Ammon's horn (tissue), 1 donor: ENCODE results near the gene LGMN.
A peak's percentile ranks its signal among the peaks of the same experiment; 100 is the strongest.

ENCODE experiments used
- DNase-seq: peaks from one replicate; pipeline ENCODE4 v3.0.0-alpha.2; 2016; ENCODE audit warnings: low spot score

Gene LGMN

DNA sequence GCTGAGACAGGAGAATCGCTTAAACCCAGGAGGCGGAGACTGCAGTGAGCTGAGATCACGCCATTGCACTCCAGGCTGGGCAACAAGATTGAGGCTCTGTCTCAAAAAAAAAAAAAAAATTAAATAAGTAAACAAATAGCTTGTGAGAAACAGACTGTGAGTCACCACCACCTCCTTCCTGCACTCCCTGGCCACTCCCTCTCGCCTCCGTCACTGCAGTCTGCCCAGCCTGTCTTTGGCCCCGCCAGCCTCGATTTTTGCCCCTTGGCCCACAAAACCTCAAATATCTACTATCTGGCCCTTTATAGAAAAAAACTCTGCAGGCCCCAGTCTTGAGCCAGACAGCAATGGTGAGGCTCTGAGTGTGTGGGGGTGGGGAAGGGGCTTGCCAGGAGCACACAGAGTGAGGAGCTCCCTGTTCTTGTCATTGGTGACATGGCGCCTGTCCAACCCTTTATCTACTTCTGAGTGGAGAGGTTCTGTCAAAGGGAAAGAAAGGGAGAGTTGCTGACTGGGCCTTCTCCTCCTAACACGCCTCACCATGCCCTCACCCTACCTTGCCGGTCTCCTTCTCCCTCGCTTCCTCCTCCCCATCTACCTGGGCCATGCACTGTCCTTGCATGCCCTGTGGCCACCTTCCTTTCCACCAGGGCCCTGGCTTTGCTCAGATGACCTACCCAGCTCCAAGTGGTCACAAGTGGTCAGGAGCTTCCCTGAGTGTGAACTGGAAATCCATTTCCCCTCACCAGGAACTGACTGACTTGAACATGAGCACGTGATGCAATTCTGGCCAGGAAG is 22.1 kb downstream of the LGMN start:
- DNase-seq = no peak

DNA sequence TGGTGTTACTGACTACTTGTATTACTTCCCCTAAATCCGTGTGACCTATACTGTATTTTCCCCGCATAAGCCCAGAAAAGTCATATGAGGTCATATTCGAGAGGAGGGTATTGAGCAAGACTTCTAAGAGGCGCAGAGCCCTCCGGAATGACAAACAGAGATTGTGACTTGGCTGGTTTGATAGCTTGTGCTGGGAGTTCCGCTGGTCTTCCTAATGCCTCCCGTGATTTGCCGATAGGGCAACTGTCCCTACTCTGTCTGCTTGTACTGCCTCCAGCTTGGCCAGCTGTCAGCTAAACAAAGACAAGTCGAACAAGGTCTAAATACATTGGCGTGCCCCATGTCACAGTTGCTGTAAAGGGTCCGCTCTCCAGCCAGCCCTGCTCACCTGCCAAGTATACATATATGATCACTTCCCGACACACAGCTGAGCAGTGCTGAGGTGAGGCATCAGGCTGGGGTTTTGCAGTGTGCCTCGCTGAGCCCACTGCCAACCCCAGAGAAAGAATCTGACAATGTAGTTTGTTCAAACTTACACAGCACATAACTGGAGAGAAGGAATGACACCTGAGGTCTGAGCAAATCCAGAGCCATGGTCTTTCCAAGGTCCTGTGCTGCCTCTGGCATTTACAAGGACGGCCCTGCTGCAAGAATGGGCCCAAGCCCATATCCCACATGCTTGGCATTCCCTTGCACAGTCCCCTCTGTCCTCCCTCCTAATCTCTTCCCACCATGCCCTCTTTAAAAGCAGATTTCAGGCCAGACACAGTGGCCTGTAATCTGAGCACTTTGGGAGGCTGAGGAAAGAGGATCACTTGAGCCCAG is 23.7 kb downstream of the LGMN start:
- no peak for DNase-seq

DNA sequence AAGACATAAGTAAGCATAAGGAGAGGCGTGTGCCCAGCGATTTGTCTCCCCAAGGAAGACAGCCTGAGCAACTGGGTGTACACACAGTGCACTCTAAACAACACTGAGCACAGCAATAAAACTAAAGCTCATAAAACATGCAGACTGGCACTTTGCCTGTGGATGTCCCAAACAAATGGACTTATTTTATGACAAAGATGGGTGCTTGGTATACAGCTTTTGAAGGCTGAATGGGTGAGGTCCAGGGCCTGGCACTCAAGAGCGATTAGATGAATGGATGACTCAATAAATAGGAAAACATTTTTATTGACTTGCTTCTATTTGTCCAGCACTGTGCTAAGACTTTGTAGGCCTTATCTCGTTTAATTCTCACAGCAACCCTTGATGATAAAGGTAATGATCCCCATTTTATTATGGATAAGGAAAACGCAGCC is 28.5 kb downstream of the LGMN start:
- DNase-seq = peak; percentile 18

DNA sequence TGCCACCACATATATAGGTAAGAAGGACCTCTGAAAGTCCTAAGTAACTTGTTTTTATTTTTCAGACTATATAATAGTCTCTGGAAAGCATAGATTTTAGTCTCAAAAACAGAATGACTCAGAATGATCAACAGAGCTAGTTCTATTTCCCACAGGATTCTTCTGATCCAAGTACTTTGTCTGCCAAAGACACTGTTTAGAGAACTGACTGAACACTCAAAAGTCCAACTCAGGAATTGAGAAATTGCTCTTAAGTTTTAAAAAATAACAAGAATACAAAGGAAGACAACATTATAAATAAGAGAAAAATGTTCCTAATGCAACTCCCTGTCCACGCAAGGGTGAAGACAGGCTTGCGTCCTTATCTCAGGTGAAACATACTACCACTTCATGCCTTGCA is 29.0 kb downstream of the LGMN start:
- no peak for DNase-seq

DNA sequence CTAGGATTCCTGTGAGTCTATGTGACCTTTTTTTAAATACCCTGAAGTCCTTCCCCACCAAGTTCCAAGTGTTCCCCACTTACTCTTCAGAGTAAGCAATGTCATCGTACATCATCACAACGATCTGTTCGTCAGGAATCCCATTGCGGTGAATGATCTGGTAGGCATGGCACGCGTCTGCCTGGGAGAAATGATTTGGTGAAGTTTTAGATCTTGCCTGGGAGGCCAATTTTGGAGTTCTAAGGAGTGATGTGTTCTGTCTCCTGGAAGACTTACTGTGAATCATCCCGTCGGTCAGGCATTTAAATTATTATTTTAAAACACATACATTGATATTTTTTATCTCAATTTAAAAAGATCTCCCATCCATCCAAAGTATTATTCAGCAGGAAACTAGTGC is 29.8 kb downstream of the LGMN start:
- DNase-seq = no peak

DNA sequence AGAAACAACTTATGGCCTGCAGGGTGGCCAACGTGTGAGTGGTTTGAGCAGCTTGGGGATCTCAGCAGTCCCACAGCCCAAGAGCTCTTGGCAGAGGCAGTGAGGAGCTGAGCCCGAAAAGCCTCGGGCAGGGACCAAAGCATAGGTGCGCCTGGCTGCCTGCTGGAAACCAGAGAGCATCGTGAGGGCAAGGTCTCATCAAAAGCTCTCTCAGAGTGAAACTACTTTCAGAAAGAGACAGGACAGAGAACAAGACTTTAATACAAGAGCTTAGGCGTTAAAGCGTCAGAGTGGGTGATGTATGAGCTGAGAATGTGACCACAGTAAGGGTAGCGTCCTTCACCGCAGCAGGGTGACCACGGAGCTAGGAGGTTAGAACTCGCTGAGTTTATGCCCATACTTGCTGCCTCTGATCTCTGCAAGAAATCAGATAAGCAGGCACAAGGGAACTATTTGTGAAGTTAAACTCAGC is 30.8 kb downstream of the LGMN start:
- DNase-seq = no peak

GRCh38 chr14:92716131-92716530 is 32.3 kb downstream of the LGMN start:
- no peak for DNase-seq

DNA sequence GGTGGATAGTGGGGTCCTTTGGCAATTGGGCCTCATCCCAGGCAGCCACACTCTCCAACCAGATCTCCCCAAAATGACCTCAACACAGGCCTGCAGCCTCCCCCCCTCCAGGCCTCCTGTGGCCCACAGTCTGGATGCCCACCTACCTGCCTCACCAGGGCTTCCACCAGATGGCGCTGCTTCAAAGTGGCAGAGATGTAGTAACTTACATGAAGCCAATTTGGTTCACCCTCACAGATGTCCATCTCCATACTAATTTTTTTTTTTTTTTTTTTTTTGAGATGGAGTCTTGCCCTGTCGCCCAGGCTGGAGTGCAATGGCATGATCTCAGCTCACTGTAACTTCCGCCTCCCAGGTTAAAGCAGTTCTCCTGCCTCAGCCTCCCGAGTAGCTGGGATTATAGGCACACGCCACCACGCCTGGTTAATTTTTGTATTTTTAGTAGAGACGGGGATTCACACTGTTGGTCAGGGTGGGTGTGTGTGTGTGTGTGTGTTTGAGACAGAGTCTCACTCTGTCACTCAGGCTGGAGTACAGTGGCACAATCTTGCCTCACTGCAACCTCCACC is 33.6 kb downstream of the LGMN start:
- peak; percentile 70 for DNase-seq

GRCh38 chr14:92712654-92713051 is 35.8 kb downstream of the LGMN start:
- no peak for DNase-seq

GRCh38 chr14:92711976-92712653 is 36.3 kb downstream of the LGMN start:
- DNase-seq = peak; percentile 40

GRCh38 chr14:92710001-92710341 is 38.5 kb downstream of the LGMN start:
- DNase-seq = no peak

DNA sequence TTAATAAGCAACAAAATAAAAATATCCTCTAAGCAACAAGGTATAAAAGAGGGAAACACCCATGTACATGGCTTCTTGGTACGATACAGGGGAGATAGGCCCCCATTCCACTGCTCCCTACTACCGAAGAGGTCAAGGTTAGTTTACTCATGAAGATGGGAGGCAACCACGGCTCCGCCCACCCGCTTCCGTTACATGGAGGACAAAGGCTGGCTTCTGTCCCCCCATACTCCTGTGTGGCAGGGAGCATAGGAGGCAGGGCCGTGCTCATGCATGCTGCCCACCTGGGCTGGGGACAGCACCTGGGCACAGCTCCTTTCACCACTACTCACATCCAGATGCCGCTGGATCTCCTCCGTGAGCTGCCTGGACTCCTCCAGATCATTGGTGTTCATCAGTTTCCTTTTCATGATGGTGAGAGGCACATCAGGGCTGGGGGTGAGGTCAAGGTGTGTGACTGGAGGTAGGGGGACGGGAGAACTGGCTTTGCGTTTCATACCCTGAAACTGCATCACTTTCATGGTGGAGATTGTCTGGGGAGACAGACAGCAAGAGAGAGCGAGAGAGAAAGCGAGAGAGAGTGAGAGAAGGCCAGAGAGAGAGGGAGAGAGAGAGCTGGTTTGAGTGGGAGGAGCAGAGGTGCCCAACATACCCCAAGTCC is 39.0 kb downstream of the LGMN start:
- no peak for DNase-seq

DNA sequence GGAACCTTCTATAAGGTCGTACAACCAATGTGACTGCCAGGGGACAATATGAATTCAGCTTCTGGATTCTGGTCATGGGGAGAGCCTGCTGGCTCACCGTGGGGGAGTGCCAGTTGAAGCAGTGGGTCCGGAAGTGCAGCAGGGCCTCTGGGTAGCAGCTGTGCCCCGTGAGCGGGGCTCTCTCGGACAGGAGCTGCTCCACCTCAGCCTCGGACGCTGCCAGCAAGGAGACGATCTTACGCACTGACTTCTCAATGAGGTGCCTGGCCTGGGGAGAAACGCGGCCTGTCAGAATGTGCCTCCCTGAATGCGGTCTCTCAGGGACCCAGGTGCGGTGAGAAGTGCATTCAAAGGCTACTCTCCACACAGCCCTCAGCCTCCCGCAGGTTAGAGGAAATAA is 42.0 kb downstream of the LGMN start:
- DNase-seq = no peak

DNA sequence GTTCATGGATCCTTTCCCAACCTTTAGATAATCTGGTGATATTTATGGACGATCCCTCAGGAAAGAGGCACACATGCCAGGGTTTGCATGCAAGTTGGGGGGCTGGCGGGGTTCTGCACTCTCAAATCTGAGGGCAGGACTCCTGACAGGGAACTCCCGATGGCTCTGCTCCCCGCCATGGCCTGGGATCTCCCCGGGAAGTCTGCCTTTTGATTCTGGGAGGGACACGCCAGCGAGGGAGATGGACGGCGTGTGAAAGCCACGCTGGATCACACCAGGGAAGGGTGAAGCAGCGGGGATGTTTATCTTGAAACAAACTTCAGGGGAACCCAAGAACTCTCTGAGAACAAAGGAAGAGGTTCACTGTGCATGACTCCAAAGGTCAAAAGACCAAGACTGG is 43.6 kb downstream of the LGMN start:
- no peak for DNase-seq

- DNase-seq = peak; percentile 83
These were observed 44.2 kb downstream of the LGMN start for GRCh38 chr14:92704036-92704804.

DNA sequence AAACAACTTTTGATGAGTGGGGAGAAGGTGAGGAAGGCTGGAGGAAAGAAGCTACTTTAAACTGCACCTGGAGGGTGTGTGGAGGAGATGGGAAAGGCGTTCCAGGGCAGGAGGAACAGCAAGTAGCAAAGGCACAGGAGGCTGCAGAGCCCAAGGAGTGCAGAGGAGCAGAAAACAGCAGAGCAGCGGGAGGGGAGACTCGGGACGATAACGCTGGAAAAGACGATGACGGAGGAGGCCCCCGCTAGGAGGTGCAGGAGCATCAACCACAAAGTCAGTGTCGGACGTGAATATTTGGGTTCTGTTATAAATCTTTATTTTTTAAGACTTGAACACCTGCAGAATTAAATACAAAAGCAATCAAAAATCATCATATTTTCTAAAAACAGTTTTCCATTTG is 44.9 kb downstream of the LGMN start:
- no peak for DNase-seq

DNA sequence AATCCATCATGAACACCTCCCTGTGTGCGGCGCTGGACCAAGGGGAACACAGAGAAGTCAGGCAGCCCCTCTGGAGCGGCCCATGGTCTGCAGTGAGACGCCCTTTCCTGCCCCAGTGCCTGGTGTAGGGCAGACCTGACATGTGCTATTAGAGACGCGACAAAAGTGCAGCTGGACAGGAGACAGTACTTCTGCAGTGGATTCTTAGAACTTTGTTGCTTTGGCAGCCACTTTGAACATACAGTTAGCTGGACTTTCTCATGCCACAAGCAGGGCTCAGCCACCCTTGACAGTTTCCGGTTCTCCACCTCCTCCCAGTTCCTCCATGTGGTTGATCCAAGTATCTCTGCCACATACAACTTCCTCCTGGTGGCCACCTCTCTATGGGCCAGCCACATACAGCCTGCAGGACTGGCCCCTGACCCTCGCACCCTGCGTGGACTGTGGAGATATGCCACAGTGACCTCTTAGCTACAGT is 45.9 kb downstream of the LGMN start:
- peak; percentile 70 for DNase-seq

DNA sequence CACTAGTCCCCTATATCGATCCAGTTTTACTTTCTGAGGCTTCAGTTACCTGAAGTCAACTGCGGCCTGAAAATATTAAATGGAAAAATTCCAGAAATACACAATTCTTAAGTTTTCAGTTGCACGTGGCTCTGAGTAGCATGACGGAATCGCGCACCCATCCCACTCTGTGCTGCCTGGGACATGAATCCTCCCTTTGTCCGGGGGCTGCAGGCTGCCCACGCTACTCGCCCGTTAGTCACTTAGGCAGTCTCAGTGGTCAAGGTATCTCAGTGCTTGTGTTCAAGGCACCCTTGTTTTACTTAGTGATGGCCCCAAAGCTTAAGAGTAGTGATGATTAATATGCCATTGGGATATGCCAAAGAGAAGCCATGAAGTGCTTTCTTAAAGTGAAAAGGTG is 46.6 kb downstream of the LGMN start:
- no peak for DNase-seq

DNA sequence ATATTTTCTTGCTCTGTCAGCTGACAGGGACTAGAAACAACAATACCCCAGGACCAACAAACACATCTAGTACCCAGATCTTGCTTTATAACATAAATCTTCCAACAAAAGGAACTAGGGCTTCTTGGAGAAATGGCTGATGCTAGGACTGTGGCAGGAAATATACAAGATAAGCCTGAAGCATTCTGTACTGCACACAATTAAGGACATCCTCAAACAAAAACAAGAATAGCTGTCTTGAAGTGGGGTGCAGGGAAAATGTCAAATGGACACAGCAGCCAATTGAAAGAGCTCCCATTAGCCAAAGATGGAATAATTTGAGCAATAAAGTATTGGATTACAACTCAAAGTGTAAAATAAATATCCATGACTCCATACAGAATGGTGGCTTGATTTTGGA is 50.0 kb downstream of the LGMN start:
- no peak for DNase-seq

GRCh38 chr14:92696366-92696765 is 52.1 kb downstream of the LGMN start:
- DNase-seq = no peak

GRCh38 chr14:92695562-92695961 is 52.9 kb downstream of the LGMN start:
- no peak for DNase-seq
